ENCODE results near the gene WDFY2.

The WDFY2 gene

GRCh38 chr13:51614350-51614786 lies 30.1 kb downstream of the WDFY2 start:
- no peak overlapping the region for H3K9ac ChIP-seq (ENCODE audit: low read length)
- H3K27ac ChIP-seq (ENCODE audit: low read depth, low read length): no peak overlapping the region
- no peaks in the 10 kb centered on the region for H3K4me1 ChIP-seq (ENCODE audit: control insufficient read depth, insufficient read depth, low read length)
- no peaks in the 10 kb centered on the region for H3K36me3 ChIP-seq (ENCODE audit: control insufficient read depth, insufficient read depth, low read length)
- H3K27me3 ChIP-seq (ENCODE audit: control insufficient read depth, insufficient read depth, low read length): no peaks in the 10 kb centered on the region
- peak overlapping the region; percentile 3 for H3K4me3 ChIP-seq (ENCODE audit: low read length)

- H3K4me1 ChIP-seq (ENCODE audit: control insufficient read depth, insufficient read depth, low read length): no peaks in the 10 kb centered on the region
- no peak overlapping the region for H3K4me3 ChIP-seq (ENCODE audit: low read length)
- no peak overlapping the region for H3K9ac ChIP-seq (ENCODE audit: low read length)
- H3K27me3 ChIP-seq (ENCODE audit: control insufficient read depth, insufficient read depth, low read length): no peaks in the 10 kb centered on the region
- no peak overlapping the region for H3K27ac ChIP-seq (ENCODE audit: low read depth, low read length)
- no peaks in the 10 kb centered on the region for H3K36me3 ChIP-seq (ENCODE audit: control insufficient read depth, insufficient read depth, low read length)
Measured at GRCh38 chr13:51618626-51619025, 34.4 kb downstream of the WDFY2 start.

GRCh38 chr13:51619614-51620013 lies 35.4 kb downstream of the WDFY2 start:
- Histone ChIP-seq H3K9ac (ENCODE audit: low read length) (no peak overlapping the region), H3K4me1 (ENCODE audit: control insufficient read depth, insufficient read depth, low read length) (no peaks in the 10 kb centered on the region), H3K4me3 (ENCODE audit: low read length) (no peak overlapping the region), H3K36me3 (ENCODE audit: control insufficient read depth, insufficient read depth, low read length) (no peaks in the 10 kb centered on the region), H3K27me3 (ENCODE audit: control insufficient read depth, insufficient read depth, low read length) (no peaks in the 10 kb centered on the region), H3K27ac (ENCODE audit: low read depth, low read length) (no peak overlapping the region)

- no peak overlapping the region for H3K9ac ChIP-seq (ENCODE audit: low read length)
- H3K4me3 ChIP-seq (ENCODE audit: low read length): no peak overlapping the region
- H3K4me1 ChIP-seq (ENCODE audit: control insufficient read depth, insufficient read depth, low read length): no peaks in the 10 kb centered on the region
- no peak overlapping the region for H3K27ac ChIP-seq (ENCODE audit: low read depth, low read length)
- H3K27me3 ChIP-seq (ENCODE audit: control insufficient read depth, insufficient read depth, low read length): no peaks in the 10 kb centered on the region
- no peaks in the 10 kb centered on the region for H3K36me3 ChIP-seq (ENCODE audit: control insufficient read depth, insufficient read depth, low read length)
Measured at GRCh38 chr13:51620165-51620983, 36.1 kb downstream of the WDFY2 start.

GRCh38 chr13:51621602-51622001 lies 37.3 kb downstream of the WDFY2 start:
- no peak overlapping the region for H3K27ac ChIP-seq (ENCODE audit: low read depth, low read length)
- peaks cover 4% of the 10 kb centered on the region for H3K4me1 ChIP-seq (ENCODE audit: control insufficient read depth, insufficient read depth, low read length)
- no peak overlapping the region for H3K9ac ChIP-seq (ENCODE audit: low read length)
- no peaks in the 10 kb centered on the region for H3K36me3 ChIP-seq (ENCODE audit: control insufficient read depth, insufficient read depth, low read length)
- no peak overlapping the region for H3K4me3 ChIP-seq (ENCODE audit: low read length)
- no peaks in the 10 kb centered on the region for H3K27me3 ChIP-seq (ENCODE audit: control insufficient read depth, insufficient read depth, low read length)

- Histone ChIP-seq H3K4me3 (ENCODE audit: low read length) (no peak overlapping the region), H3K27me3 (ENCODE audit: control insufficient read depth, insufficient read depth, low read length) (no peaks in the 10 kb centered on the region), H3K9ac (ENCODE audit: low read length) (no peak overlapping the region), H3K36me3 (ENCODE audit: control insufficient read depth, insufficient read depth, low read length) (no peaks in the 10 kb centered on the region), H3K27ac (ENCODE audit: low read depth, low read length) (no peak overlapping the region), H3K4me1 (ENCODE audit: control insufficient read depth, insufficient read depth, low read length) (peaks cover 8% of the 10 kb centered on the region)
Measured at GRCh38 chr13:51623473-51623872, 39.2 kb downstream of the WDFY2 start.

- H3K27ac ChIP-seq (ENCODE audit: low read depth, low read length): no peak overlapping the region
- H3K36me3 ChIP-seq (ENCODE audit: control insufficient read depth, insufficient read depth, low read length): no peaks in the 10 kb centered on the region
- H3K27me3 ChIP-seq (ENCODE audit: control insufficient read depth, insufficient read depth, low read length): no peaks in the 10 kb centered on the region
- no peak overlapping the region for H3K4me3 ChIP-seq (ENCODE audit: low read length)
- no peak overlapping the region for H3K9ac ChIP-seq (ENCODE audit: low read length)
- peaks cover 8% of the 10 kb centered on the region for H3K4me1 ChIP-seq (ENCODE audit: control insufficient read depth, insufficient read depth, low read length)
Measured at GRCh38 chr13:51624207-51624606, 39.9 kb downstream of the WDFY2 start.

GRCh38 chr13:51624695-51625345 lies 40.6 kb downstream of the WDFY2 start:
- no peak overlapping the region for H3K4me3 ChIP-seq (ENCODE audit: low read length)

GRCh38 chr13:51625555-51626345 lies 41.5 kb downstream of the WDFY2 start:
- no peaks in the 10 kb centered on the region for H3K36me3 ChIP-seq (ENCODE audit: control insufficient read depth, insufficient read depth, low read length)
- no peaks in the 10 kb centered on the region for H3K27me3 ChIP-seq (ENCODE audit: control insufficient read depth, insufficient read depth, low read length)
- peaks cover 8% of the 10 kb centered on the region for H3K4me1 ChIP-seq (ENCODE audit: control insufficient read depth, insufficient read depth, low read length)
- H3K9ac ChIP-seq (ENCODE audit: low read length): no peak overlapping the region
- no peak overlapping the region for H3K4me3 ChIP-seq (ENCODE audit: low read length)
- H3K27ac ChIP-seq (ENCODE audit: low read depth, low read length): no peak overlapping the region

More at GRCh38 chr13:51624695-51625345, 40.6 kb downstream of the WDFY2 start:
- Histone ChIP-seq H3K27ac (ENCODE audit: low read depth, low read length) (no peak overlapping the region), H3K9ac (ENCODE audit: low read length) (no peak overlapping the region), H3K36me3 (ENCODE audit: control insufficient read depth, insufficient read depth, low read length) (no peaks in the 10 kb centered on the region), H3K4me1 (ENCODE audit: control insufficient read depth, insufficient read depth, low read length) (peaks cover 8% of the 10 kb centered on the region), H3K27me3 (ENCODE audit: control insufficient read depth, insufficient read depth, low read length) (no peaks in the 10 kb centered on the region)

- no peak overlapping the region for H3K27ac ChIP-seq (ENCODE audit: low read depth, low read length)
Measured at GRCh38 chr13:51626749-51627148, 42.5 kb downstream of the WDFY2 start.

GRCh38 chr13:51628059-51628852 lies 44.0 kb downstream of the WDFY2 start:
- Histone ChIP-seq H3K27ac (ENCODE audit: low read depth, low read length) (no peak overlapping the region), H3K36me3 (ENCODE audit: control insufficient read depth, insufficient read depth, low read length) (no peaks in the 10 kb centered on the region), H3K4me3 (ENCODE audit: low read length) (no peak overlapping the region), H3K9ac (ENCODE audit: low read length) (no peak overlapping the region), H3K27me3 (ENCODE audit: control insufficient read depth, insufficient read depth, low read length) (no peaks in the 10 kb centered on the region), H3K4me1 (ENCODE audit: control insufficient read depth, insufficient read depth, low read length) (peaks cover 8% of the 10 kb centered on the region)

More at GRCh38 chr13:51626749-51627148, 42.5 kb downstream of the WDFY2 start:
- peaks cover 8% of the 10 kb centered on the region for H3K4me1 ChIP-seq (ENCODE audit: control insufficient read depth, insufficient read depth, low read length)
- H3K4me3 ChIP-seq (ENCODE audit: low read length): no peak overlapping the region
- no peak overlapping the region for H3K9ac ChIP-seq (ENCODE audit: low read length)
- H3K27me3 ChIP-seq (ENCODE audit: control insufficient read depth, insufficient read depth, low read length): no peaks in the 10 kb centered on the region
- H3K36me3 ChIP-seq (ENCODE audit: control insufficient read depth, insufficient read depth, low read length): no peaks in the 10 kb centered on the region
